HG02938 (cell line): ENCODE measurements around the gene TRMT1L.
"Not testable (repeated sequence)": the region's sequence is repeated elsewhere in the genome, so short reads cannot be mapped to it uniquely, and the experiment has no call there.

ENCODE experiments used
- ATAC-seq: cut with Tn5 transposase; IDR thresholded peaks from one replicate; pipeline ENCODE4 v1.9.1; 2021; ENCODE audit warnings: mild to moderate bottlenecking, moderate library complexity; ENCODE audit not compliant: unreplicated experiment

Gene TRMT1L, protein sequence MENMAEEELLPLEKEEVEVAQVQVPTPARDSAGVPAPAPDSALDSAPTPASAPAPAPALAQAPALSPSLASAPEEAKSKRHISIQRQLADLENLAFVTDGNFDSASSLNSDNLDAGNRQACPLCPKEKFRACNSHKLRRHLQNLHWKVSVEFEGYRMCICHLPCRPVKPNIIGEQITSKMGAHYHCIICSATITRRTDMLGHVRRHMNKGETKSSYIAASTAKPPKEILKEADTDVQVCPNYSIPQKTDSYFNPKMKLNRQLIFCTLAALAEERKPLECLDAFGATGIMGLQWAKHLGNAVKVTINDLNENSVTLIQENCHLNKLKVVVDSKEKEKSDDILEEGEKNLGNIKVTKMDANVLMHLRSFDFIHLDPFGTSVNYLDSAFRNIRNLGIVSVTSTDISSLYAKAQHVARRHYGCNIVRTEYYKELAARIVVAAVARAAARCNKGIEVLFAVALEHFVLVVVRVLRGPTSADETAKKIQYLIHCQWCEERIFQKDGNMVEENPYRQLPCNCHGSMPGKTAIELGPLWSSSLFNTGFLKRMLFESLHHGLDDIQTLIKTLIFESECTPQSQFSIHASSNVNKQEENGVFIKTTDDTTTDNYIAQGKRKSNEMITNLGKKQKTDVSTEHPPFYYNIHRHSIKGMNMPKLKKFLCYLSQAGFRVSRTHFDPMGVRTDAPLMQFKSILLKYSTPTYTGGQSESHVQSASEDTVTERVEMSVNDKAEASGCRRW

DNA sequence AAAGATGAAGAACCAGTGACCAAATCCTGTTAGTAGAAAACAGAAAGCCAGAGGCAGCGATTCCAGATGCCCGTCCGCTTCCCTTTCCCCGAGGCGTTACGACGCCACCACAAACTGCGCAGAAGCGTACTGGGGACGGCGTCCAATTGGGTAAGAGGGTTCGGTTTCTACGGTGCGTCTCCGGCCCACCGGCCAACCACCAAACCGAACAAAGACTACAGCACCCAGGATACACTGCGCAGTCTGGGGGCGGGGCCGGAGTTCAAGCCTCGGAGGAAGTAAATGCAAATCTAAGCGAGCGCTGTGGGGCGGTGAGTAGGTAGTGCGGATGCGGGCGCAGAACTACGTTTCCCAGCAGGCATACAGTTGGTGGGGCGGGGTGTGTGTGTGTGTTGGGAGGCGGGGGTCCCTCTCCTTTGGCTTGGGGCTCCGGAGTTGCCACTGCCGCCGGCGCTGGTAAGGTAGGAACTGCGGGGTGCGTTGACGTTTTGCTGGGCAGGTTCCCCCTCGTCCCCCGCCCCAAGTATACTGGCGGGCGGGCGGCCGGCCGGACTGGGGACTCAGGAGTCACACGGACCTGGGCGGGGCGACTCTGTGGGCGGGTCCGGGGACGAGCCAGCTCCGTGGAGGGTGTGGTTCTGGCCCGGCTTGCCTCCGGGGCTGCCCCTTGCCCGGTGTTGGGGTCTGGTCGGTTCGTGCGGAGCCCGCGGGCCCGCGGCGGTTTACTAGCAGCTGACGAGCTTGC is at the start of gene TRMT1L, which contains the start of gene SWT1:
Gene TRMT1L (minus strand): TSS at position 100 of the 745 bp plus-strand sequence. CDS start 241 bp downstream, outside the sequence.
Gene SWT1 (plus strand): TSS at position 314 of the 745 bp plus-strand sequence. CDS start 3,675 bp downstream, outside the sequence.
- peak; percentile 95 for ATAC-seq

DNA sequence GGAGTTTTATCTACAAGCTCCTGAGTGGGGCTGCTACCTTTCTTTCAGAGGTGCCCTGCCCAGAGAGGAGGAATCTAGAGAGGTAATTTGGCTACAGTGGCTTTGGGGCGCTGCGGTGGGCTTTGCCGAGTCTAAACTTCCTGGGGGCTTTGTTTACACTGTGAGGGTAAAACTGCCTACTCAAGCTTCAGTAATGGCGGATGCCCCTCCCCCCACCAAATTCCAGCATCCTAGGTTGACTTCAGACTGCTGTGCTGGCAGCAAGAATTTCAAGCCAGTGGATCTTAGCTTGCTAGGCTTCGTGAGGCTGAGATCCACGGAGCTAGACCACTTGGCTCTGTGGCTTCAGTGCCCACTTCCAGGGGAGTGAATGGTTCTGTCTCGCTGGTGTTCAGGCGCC is 44.1 kb upstream of the TRMT1L start:
- ATAC-seq, result no peak

DNA sequence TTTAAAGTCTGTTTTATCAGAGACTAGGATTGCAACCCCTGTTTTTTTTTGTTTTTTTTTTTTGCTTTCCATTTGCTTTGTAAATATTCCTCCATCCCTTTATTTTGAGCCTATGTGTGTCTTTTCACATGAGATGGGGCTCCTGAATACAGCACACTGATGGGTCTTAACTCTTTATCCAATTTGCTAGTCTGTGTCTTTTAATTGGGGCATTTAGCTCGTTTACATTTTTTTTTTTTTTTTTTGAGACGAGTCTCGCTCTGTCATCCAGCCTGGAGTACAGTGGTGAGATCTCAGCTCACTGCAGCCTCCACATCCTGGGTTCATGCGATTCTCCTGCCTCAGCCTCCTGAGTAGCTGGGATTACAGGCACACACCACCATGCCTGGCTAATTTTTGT is 42.0 kb upstream of the TRMT1L start:
- ATAC-seq, result not testable (repeated sequence)

DNA sequence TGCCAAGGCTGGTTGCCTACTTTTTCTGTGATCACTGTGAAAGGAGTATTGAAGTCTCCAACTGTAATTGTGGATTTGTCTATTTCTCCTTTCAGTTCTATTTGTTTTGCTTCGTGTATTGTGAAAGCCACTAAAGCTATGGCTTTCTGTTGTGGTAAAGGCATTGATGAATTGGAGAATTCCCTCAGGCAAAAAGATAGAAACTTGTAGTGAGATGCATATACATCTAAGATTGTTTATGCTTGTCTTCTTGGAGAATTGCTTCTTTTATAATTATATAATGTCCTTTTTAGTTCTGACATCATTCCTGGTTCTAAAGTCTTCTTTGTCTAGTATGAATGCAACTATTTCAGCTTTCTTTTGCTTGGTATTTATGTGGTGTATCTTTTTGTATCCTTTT is 37.0 kb upstream of the TRMT1L start:
- no peak for ATAC-seq

DNA sequence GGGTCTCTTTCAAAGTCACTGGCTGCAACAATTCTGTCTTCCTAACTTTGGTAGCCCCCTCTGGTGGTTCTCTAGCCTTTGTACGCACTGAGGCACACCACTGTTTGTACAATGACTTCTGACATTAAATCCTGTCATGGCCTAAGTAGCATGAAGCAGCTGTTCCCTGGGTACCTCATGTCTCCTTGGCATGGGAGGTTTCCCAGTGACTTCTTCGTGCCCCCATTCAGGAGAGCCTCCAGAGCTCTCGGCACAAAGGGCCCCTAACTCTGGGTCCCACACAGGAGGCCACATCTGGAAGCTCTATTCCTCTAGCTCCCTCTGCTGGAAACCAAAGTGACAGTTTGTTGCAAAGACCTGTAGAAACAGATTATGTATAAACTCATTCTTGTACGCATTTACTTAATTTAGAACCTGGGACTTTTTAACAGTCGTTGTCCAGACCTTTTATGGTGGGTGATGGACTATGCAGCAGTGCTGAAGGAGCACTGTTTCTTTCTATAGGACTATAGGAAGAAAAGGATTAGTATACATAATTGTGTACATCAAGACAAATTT is 13.6 kb upstream of the TRMT1L start:
- ATAC-seq, result peak; percentile 84

DNA sequence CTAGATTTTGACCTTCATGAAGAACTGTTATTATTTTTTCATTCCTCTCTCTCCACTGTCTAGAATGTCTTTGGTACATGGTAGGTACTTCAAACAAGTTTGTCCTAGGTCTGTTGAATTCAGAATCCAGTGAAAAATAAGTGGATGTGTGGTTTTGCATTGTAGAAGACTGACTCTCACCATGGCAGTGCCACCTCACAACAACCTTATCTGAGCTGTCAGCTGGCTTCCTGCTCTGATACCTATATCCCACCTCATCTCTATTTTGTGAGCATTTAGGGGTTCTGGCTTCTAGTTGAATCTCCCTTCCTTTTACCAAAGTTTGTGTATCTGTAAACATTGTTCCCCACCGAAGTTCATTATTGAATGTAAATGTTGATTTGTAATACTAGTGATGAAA is 9.4 kb upstream of the TRMT1L start:
- no peak for ATAC-seq

DNA sequence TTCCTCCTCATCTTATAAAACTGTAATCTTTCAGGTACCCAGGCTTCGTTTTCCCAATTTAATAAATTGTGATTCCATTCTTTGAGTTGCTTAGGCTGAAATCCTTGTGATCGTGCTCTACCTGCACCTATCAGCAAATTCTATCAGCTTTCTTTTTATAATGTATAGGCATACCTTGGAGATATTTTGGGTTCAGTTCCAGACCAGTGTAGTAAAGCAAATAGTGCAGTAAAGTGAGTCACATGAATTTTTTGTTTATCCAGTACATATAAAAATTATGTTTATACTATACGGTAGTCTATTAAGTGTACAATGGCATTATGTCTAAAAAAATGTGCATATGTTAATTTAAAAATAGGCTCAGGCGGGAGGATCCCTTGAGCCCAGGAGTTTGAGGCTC is 5.7 kb upstream of the TRMT1L start:
- ATAC-seq, result no peak

DNA sequence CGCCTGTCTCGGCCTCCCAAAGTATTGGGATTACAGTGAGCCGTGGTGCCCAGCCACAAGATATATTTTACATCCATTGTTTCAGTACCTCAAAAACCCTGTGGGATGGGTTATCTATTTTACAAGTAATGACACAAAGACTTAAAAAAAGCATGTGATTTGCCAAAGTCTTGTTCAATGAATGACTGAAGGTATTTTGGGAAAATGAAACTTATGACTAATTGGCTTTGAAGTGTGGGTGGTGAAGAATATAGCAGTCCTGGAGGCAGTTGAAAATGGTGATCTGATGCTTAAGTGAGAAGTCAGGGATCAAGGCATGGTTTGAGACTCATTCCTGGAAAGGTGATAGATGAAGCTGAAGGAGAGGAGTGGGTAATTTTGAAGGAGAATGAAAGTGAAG is 3.2 kb upstream of the TRMT1L start:
- no peak for ATAC-seq

DNA sequence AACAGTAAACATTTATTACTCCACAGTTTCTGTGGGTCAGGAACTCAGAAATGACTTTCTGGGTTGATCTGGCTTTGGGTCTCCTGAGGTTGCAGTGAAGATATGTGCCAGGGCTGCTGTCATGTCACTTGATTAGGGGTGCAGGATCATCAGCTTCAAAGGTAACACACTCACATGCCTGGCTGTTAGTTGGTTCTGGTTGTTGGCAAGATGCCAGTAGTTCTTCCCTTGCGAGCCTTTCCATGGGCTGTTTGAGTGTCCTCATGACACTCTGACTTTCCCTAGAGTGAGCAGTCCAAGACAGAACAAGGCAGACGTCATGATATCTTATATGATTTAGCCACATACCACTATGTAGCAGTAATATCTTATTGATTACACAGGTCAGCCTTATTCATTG is 2.0 kb upstream of the TRMT1L start:
- ATAC-seq, result no peak

DNA sequence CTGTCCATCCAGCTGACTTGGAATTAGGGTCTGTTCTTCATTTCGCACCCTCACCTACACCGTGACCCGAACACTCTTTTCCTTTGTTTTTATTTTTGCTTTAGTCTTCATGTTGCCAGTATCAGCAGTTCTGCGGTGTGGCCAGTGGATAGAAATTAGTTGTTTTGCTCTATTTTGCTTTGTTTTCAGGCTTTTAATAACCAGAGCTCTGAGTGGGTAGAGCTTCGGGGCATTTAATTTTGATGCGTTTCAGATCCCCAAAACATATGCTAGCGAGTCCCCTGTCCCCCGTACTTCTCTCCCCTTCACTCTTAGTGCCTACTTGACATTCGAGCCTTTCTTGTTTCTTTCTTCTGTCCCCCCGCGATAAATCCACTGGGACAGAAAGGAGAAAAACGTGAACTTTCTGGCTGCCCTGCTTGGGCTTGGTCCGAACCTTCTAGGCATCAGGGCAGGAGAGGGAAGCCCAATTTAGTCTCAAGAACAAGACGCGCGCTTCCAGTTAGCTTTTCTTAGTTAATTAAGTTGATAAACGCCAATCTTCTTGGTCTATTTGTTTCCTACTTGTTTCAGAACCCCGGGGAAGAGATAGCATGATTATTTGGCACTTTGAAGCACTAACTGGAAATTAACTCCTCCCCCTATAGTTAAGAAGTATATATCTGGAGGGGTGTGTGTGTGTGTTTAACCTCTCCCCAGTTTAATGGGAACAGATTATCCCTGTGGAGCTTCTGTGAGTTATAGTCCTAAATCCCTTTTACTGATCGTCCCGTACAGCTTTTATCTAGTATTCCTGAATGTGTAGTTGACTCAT is 1.1 kb upstream of the TRMT1L start:
- ATAC-seq, result no peak

DNA sequence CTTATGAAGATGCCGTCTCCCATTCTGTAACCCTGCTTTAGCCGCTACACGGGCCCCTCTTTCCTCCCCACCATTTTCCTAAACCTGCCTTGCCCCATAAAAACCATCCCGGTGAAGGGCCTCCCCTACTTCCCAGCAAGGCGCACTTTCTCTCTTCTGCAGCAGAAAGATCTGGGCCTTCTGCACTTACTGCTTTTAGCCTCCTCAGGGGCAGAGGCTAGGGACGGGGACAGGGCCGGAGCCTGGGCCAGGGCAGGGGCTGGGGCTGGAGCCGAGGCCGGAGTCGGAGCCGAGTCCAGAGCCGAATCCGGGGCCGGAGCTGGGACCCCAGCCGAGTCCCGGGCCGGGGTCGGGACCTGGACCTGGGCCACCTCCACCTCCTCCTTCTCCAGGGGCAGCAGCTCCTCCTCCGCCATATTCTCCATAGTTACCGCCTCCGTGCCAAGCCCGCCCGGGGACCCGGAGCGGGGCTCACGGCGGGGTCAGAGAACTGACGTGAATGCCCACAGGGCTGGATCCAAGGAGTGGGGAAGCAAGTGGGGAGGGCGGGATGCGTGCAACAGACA is 382 bp downstream of the TRMT1L start:
- peak; percentile 17 for ATAC-seq

DNA sequence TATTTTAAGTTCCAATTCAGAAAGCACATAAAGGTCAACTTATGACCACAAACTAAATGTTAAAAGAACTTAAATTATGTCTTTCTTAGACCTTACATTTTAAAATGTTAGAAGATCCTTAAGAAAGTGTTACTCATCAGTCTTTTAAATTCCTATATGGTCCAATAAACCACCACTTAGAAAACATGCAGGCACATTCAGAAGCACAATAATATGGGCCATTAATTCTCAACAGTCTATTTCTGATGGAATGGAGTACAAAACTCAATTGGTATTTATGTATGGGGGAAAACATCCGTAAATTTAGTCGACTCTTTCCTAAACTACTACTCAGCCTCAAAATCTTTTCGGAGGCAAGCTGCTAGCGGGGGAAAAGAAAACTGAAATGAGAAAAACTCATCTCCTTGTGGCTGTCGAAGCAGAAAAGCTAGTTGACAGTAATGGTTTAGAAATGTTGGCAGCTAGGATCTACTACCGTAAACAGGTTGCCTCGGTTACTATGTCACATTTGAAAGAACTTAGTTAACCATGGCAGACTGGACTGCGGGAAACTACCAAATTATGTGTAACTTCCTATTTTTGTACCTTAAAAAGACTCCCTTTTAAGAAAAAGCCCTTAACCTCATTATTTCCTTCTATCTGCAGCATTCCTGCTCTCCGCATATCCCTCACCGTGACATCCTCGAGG is 1.0 kb downstream of the TRMT1L start:
- no peak for ATAC-seq

DNA sequence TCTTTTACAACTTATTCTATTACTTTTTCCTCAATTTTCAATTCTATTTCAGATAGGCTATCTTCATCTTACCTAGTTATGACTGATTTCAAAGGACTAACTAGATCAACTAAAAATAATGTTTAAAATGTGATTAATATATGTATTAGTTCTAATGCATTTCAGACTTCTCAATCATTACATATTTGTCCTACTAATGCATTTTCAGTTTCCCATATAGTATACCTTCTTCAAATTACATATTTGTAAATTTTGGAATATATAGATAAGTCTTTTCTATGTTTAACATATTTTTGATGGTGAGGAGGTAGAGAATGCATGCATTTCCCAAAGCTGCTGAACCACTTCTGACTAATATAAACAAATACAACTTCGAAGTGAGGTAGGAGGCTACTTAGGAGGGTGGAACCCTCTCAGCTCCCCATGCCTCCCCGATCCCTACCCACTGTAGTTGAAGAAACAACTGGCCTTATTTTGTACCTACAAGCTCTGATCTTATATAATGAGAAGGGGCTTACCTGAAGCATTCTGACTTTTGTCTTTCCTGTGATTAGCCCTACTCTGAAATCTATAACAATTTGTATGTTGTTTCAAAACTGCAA is 1.7 kb downstream of the TRMT1L start:
- ATAC-seq, result no peak

DNA sequence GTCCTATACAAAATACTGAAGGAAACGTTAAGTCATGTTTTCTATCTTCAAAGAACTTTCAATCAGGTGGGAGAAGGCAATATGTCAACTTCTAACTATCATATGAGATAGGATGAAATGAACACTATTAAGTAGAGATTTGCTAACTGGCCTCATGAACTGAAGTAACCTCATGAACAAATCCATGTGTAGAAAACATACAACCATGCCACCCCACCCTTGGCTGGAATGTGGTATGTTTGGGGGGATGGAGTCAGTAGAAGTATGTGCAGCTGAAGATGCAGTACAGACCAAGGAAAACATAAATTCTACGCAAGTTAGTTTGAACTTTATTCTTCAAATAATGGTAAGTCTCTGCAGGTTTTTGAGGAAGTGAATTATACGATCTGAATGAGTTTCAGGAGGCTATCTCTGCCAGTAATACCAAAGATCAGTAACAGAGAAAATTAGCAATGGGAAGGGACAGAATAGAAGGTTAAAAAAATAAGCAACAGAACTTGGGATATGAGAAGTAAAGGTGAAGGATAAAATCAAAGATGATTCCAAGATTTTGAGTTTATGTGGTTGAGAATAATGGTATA is 4.5 kb downstream of the TRMT1L start:
- no peak for ATAC-seq

DNA sequence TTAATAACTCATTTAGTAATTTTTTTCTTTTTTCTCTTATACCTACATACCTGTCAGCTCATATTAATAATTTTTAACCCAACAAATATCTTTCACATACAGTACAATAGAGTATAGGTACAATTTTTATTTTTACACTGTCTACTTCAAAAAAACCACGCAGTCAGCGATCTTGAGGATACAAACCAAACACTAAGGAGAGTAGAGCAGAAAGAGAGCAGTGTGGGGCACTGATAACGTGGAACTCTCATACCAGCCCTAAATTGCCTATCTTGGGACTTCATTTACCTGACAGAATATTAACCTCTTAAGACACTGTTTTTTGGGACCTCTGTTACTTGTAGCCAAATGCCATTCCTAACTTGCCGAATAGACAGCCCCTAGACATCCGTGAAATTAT is 5.5 kb downstream of the TRMT1L start:
- no peak for ATAC-seq

DNA sequence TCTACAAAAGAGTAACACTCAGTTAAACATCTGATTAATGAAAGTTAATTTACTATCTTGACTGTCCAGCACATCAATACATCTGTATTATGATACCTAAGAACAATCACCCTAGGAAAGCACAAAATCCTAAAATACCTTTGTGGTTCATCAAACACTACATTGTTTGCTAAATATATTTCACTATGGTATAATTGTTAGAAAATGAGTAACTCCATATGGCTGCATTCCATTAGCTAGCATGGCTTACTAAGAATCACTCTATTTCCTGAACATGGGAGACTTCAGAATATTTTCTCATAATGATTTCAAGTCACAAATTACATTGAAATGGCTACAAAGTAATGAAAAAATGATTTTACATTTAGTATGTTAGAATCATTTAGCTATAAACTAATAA is 12.5 kb downstream of the TRMT1L start:
- no peak for ATAC-seq

DNA sequence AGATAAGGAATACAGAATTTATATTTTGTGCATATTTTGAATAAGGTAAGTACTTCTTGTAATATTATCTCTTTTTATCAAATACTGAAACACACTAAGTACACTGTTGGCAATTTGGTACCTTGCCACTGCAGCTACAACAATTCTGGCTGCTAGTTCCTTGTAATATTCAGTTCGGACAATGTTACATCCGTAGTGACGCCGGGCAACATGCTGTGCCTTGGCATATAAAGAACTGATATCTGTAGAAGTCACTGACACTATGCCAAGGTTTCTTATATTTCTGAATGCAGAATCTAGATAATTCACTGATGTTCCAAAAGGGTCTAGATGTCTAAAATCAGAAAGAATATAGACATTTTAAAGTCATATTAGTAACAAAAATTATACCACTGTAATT is 17.5 kb downstream of the TRMT1L start:
- ATAC-seq, result no peak

DNA sequence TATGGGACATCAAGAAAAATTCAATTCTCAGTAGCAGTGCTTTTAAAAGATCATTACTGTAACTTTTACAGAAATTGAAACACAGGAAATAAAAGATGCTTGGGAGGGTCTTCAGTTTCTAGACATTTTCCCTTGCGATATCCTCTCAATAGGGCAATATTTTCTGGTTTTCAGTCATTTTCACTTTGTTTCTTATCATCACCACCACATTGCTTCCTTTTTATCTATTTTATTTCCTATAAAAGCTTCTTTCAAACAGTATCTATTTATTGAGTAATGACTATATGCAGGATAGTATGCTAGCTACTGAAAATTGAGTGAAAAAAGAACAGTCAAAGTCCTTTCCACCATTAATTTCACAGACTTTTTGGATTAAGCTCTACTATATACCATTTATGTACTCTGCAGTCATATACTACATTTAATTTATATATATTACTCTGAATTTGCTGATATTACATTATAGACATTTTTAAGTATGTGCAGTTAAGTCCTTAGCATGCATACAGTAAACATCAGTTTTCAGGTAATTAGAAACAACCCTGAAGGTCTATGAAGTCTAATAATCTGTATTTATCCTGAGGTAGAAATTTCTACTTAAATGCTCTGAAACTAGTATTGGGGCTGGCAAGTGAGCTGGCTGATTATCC is 18.7 kb downstream of the TRMT1L start:
- no peak for ATAC-seq
